ENCODE measurements around the gene ACLY. TPM values are rescaled to one million over a fixed set of nuclear protein-coding genes. Genes with fewer than 3 reads are reported as not detected.

The ACLY gene
- total RNA-seq, 6 experiments from 2014 or later = 16.6 to 95.9 (median 33.6) TPM

DNA sequence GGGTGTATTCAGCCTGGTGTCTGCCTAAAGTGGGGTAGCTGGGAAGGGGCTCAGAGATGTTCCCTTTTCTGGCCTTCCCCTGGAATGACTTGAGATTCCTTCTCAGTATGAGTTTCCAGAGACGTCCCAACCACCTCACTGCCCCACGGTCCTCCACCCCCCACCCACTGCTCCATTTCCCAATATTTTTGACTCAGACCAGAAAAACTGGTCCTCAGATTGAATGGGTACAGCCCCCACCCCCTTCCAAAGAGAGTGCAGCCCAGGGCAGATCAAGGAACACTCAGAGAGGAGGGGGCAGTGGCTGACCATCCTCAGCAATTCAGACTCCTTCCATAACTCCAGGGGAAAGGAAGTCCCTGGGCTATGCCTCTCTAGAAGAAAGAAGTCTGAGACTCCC lies 3.2 kb downstream of the ACLY start:
- H3K27me3 ChIP-seq = no peaks in the 10 kb centered on the region
- DNase-seq = no peak
- ATAC-seq = no peak
- H3K4me3 ChIP-seq = no peak overlapping the region
- intact Hi-C loops (cut with DNase I) = no loop called here
- H3K27ac ChIP-seq = no peak overlapping the region
- peaks cover 0 to 30% (median 15%) of the 10 kb centered on the region in 4 donors for H3K36me3 ChIP-seq
- WGBS (ENCODE audit: insufficient coverage, low coverage, low lambda C conversion rate, missing lambda C conversion rate) = 61% methylated on average over 2 of the region's 2 CpGs
- TF ChIP-seq POLR2A (IDR thresholded peaks at IDR 0.05) = no peak
- TF ChIP-seq, protein P1, sequence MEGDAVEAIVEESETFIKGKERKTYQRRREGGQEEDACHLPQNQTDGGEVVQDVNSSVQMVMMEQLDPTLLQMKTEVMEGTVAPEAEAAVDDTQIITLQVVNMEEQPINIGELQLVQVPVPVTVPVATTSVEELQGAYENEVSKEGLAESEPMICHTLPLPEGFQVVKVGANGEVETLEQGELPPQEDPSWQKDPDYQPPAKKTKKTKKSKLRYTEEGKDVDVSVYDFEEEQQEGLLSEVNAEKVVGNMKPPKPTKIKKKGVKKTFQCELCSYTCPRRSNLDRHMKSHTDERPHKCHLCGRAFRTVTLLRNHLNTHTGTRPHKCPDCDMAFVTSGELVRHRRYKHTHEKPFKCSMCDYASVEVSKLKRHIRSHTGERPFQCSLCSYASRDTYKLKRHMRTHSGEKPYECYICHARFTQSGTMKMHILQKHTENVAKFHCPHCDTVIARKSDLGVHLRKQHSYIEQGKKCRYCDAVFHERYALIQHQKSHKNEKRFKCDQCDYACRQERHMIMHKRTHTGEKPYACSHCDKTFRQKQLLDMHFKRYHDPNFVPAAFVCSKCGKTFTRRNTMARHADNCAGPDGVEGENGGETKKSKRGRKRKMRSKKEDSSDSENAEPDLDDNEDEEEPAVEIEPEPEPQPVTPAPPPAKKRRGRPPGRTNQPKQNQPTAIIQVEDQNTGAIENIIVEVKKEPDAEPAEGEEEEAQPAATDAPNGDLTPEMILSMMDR (IDR thresholded peaks at IDR 0.05) = no peak
- peaks cover 0 to 36% (median 17%) of the 10 kb centered on the region in 4 donors for H3K4me1 ChIP-seq
- H3K9me3 ChIP-seq = no peaks in the 10 kb centered on the region

DNA sequence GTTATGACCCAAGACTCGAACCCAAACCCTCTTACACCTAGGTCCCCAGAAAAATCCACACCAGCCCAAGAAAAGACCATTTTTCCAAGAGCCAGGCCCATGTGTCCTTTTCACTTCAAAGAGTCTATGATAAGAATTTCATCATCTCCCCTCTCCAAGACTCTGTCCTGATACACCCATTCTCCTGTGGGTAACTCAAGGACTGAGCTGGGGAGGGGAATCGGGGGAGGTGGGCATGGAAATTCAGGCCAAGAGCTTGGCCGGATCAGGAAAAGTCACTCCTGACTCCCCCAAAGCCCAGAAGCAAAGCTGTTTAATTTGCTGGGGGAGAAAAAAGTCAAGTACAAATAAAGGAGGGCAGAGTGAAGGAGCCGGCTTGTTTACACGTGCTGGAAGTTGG lies 3.7 kb downstream of the ACLY start:
- peak overlapping the region in 1 of 3 donors; percentile 16 for H3K27ac ChIP-seq
- ATAC-seq (no peak), DNase-seq (no peak)
- 62% methylated on average over 2 of the region's 5 CpGs for WGBS (ENCODE audit: insufficient coverage, low coverage, low lambda C conversion rate, missing lambda C conversion rate)
- H3K4me3 ChIP-seq = no peak overlapping the region
- H3K36me3 ChIP-seq = peaks cover 0 to 35% (median 17%) of the 10 kb centered on the region in 4 donors
- peaks cover 0 to 31% (median 15%) of the 10 kb centered on the region in 4 donors for H3K4me1 ChIP-seq
- no peaks in the 10 kb centered on the region for H3K9me3 ChIP-seq
- intact Hi-C loops (cut with DNase I) = no loop called here
- no peaks in the 10 kb centered on the region for H3K27me3 ChIP-seq
- no peak for TF ChIP-seq POLR2A (IDR thresholded peaks at IDR 0.05)
- TF ChIP-seq, protein P1 (IDR thresholded peaks at IDR 0.05) = no peak

DNA sequence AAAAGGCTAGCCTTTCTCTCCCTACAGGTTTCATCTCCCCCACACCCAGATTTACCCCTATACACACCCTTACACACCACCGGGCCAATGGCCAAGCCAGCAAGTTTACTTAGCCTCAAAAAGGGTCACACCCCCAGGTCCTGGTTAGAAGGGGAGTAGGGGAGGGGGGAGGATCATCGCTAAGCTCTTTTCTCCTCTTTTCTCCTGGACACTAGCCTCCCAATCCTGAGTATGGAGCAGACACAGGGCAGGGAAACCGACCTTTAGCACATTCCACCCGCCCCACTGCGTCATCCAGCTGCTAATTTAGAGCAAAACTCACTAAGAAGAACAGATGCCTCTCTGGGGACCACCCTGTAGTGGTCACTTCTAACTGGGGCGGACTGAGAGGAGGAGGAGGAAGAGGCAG lies 4.4 kb downstream of the ACLY start:
- Histone ChIP-seq H3K9me3 (no peaks in the 10 kb centered on the region), H3K4me3 (no peak overlapping the region), H3K36me3 (peaks cover 0 to 42% (median 20%) of the 10 kb centered on the region in 4 donors), H3K27me3 (no peaks in the 10 kb centered on the region), H3K4me1 (peaks cover 0 to 26% (median 12%) of the 10 kb centered on the region in 4 donors), H3K27ac (peak overlapping the region in 2 of 3 donors; percentile 16 to 27)
- TF ChIP-seq, protein P1 (IDR thresholded peaks at IDR 0.05) = no peak
- TF ChIP-seq POLR2A (IDR thresholded peaks at IDR 0.05) = no peak
- DNase-seq (peak; percentile 45 to 65 (median 62)), ATAC-seq (peak; percentile 4 to 17 (median 12))
- intact Hi-C loops (cut with DNase I) = no loop called here
- 43% methylated on average over 5 of the region's 6 CpGs for WGBS (ENCODE audit: insufficient coverage, low coverage, low lambda C conversion rate, missing lambda C conversion rate)

DNA sequence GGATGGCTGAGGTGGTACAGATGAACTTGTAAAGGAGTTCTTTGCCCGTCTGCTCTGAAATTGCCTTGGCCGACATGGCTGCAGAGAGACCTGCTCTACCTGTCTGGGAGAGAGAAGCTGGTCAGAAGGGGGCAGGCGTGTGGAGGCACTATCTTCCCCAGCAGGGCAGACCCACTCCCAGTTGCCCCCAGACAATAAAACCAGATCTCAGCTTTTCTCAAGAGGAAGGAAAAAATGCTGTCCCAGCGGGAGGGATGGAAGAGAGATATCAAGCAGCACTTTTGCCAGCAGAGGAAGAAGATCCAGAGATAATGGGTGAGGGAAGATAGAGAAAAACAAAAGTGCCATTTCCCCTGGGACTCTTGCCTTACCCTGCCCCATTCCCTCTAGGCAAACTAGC lies 5.0 kb downstream of the ACLY start:
- Histone ChIP-seq H3K4me3 (no peak overlapping the region), H3K9me3 (no peaks in the 10 kb centered on the region), H3K36me3 (peaks cover 0 to 46% (median 20%) of the 10 kb centered on the region in 4 donors), H3K27ac (peak overlapping the region in 2 of 3 donors; percentile 16 to 27), H3K27me3 (no peaks in the 10 kb centered on the region), H3K4me1 (peaks cover 0 to 25% (median 11%) of the 10 kb centered on the region in 4 donors)
- WGBS (ENCODE audit: insufficient coverage, low coverage, low lambda C conversion rate, missing lambda C conversion rate) = 89% methylated on average over 1 of the region's 4 CpGs
- TF ChIP-seq, protein P1 (IDR thresholded peaks at IDR 0.05) = no peak
- no peak for TF ChIP-seq POLR2A (IDR thresholded peaks at IDR 0.05)
- ATAC-seq (no peak), DNase-seq (no peak)
- intact Hi-C loops (cut with DNase I) = no loop called here
